ENCODE data around the gene ATRIP. TPM values are rescaled to one million over a fixed set of nuclear protein-coding genes. Genes with fewer than 3 reads are reported as not detected.

The ATRIP gene
- total and polyA plus RNA-seq, 2 of the 4 experiments (the other 2 are of a cell fraction): 6.8 to 10.8 TPM

DNA sequence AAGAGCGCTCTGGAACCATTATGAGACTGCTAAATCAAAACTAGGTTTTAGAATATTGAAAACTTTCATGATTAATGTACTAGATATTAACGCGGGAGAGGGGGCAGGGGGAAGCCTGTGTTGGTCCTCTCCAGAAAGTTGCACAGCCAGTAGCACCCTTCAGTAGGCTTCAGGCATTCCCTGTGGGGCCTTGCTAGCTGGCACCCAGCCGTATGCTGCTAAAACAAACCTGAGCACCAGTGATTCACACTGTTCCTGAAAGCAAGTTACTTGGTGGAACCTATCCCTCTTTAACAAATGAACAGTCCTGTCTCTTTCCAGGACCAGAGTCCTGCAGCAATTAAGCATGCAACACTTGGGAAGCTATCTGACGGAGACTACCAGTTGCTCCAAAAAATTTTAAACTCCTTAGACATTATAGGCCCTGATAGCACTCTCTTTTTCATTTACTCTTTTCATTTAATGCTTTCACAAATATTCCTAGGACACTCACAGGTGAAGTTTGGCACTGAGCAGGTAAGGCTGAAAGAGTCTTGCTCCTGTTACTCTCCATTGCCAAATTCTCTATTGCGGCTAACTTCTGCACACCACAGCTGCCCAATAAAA is 1.2 kb upstream of the ATRIP start:
- H3K4me2 ChIP-seq (ENCODE audit: low read depth, low read length): peak overlapping the region; percentile 97
- peaks cover 6% of the 10 kb centered on the region; the same call in 1 of the 2 replicates for H4K20me1 ChIP-seq (ENCODE audit: insufficient read depth, low read length)
- peak overlapping the region; percentile 77; the same call in 1 of the 2 replicates for H2AK5ac ChIP-seq (ENCODE audit: low read depth, low read length)
- 67% methylated on average over 3 of the region's 6 CpGs; no CpG with 5 or more reads in 1 of the 2 experiments for WGBS, 2 experiments (ENCODE audit: extremely low coverage in 2 of 2, insufficient read length in 1 of 2)
- CTCF ChIA-PET: interaction anchor here (2.9 kb wide), 1 partner anchor 9 kb away, joined by 19 read pairs; no protein-coding TSS in a partner anchor
- peak overlapping the region; percentile 92; the same call in 1 of the 2 replicates for H3K4ac ChIP-seq (ENCODE audit: low read depth, low read length)
- peaks cover 8% of the 10 kb centered on the region for H3K9me1 ChIP-seq (ENCODE audit: insufficient read depth, low read length)
- H2BK120ac ChIP-seq (ENCODE audit: low read depth, low read length): no peak overlapping the region
- intact Hi-C loops (cut with micrococcal nuclease): loop anchor here (10.0 kb wide), 1 partner anchor 189 kb away; the partner anchor contains the start of gene SLC26A6
- H4K91ac ChIP-seq (ENCODE audit: insufficient read depth, low read depth, low read length): no peak overlapping the region
- dilution Hi-C loops (cut with HindIII; ENCODE audit: low sequenced_read_pairs, unreplicated experiment): no loop called here
- in situ Hi-C loops (cut with MboI; ENCODE audit: low sequenced_read_pairs): no loop called here
- no peak overlapping the region for H3K4me3 ChIP-seq (ENCODE audit: insufficient read depth, low read depth, low read length)
- H3K4me1 ChIP-seq (ENCODE audit: control insufficient read depth, insufficient read depth, low read length): peaks cover 7% of the 10 kb centered on the region
- H3K23ac ChIP-seq (ENCODE audit: low read depth, low read length): no peak overlapping the region
- DNase-seq (no peak), ATAC-seq (ENCODE audit: low read depth) (no peak)
- no peak overlapping the region for H2BK5ac ChIP-seq (ENCODE audit: low read depth, low read length, poor library complexity, severe bottlenecking)
- no peak overlapping the region for H2AFZ ChIP-seq (replicated peaks; ENCODE audit: low read length, poor library complexity)
- no peak overlapping the region for H2BK20ac ChIP-seq (ENCODE audit: low read depth, low read length)
- TF ChIP-seq RCOR1 (IDR thresholded peaks at IDR 0.05; ENCODE audit: insufficient replicate concordance, low read length): no peak
- TF ChIP-seq, protein P1, sequence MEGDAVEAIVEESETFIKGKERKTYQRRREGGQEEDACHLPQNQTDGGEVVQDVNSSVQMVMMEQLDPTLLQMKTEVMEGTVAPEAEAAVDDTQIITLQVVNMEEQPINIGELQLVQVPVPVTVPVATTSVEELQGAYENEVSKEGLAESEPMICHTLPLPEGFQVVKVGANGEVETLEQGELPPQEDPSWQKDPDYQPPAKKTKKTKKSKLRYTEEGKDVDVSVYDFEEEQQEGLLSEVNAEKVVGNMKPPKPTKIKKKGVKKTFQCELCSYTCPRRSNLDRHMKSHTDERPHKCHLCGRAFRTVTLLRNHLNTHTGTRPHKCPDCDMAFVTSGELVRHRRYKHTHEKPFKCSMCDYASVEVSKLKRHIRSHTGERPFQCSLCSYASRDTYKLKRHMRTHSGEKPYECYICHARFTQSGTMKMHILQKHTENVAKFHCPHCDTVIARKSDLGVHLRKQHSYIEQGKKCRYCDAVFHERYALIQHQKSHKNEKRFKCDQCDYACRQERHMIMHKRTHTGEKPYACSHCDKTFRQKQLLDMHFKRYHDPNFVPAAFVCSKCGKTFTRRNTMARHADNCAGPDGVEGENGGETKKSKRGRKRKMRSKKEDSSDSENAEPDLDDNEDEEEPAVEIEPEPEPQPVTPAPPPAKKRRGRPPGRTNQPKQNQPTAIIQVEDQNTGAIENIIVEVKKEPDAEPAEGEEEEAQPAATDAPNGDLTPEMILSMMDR (conservative IDR thresholded peaks at IDR 0.05; ENCODE audit: low read depth, low read length): no peak
- no peak for TF ChIP-seq RFX5 (IDR thresholded peaks at IDR 0.05; ENCODE audit: low read depth, low read length)
- no peak for TF ChIP-seq CHD1 (IDR thresholded peaks at IDR 0.05; ENCODE audit: low read depth, low read length)
- no peak for TF ChIP-seq RAD21 (IDR thresholded peaks at IDR 0.05; ENCODE audit: low read length)
- no peak; the same call in 1 of the 2 replicates for TF ChIP-seq POLR2A (IDR thresholded peaks at IDR 0.05; ENCODE audit: low read depth, low read length)
- no peak for TF ChIP-seq MAZ (IDR thresholded peaks at IDR 0.05; ENCODE audit: borderline replicate concordance, low read depth, low read length)
- no peak for TF ChIP-seq MXI1 (IDR thresholded peaks at IDR 0.05; ENCODE audit: borderline replicate concordance, low read depth, low read length)
- no peak for TF ChIP-seq CEBPB (IDR thresholded peaks at IDR 0.05; ENCODE audit: low read depth, low read length)
- TF ChIP-seq USF2 (IDR thresholded peaks at IDR 0.05; ENCODE audit: low read depth, low read length): no peak
- TF ChIP-seq NFE2L2 (IDR thresholded peaks at IDR 0.05; ENCODE audit: low read depth, low read length): no peak
- no peak for TF ChIP-seq BHLHE40 (IDR thresholded peaks at IDR 0.05; ENCODE audit: low read depth, low read length)
- TF ChIP-seq SMC3 (IDR thresholded peaks at IDR 0.05; ENCODE audit: low read depth, low read length): no peak
- no peak for TF ChIP-seq MAFK (IDR thresholded peaks at IDR 0.05; ENCODE audit: low read depth, low read length)
- peaks cover 39 to 53% of the 10 kb centered on the region in 2 experiments for H3K79me1 ChIP-seq (ENCODE audit: low read depth in 1 of 2, low read length in 2 of 2)
- no peak overlapping the region for H3K14ac ChIP-seq (replicated peaks; ENCODE audit: low read depth, low read length)
- H3K9me3 ChIP-seq (ENCODE audit: control insufficient read depth, insufficient read depth, low read length): no peaks in the 10 kb centered on the region
- H3K27me3 ChIP-seq (ENCODE audit: control insufficient read depth, insufficient read depth, low read length): no peaks in the 10 kb centered on the region
- no peak overlapping the region for H3K27ac ChIP-seq (ENCODE audit: insufficient read depth, low read length)
- no peak overlapping the region for H2BK15ac ChIP-seq (ENCODE audit: low read depth, low read length)
- peak overlapping the region; percentile 95 for H2AK9ac ChIP-seq (replicated peaks; ENCODE audit: low read depth, low read length, poor library complexity)
- H4K5ac ChIP-seq (ENCODE audit: low read depth, low read length): no peak overlapping the region
- POLR2A ChIA-PET (ENCODE audit: unreplicated experiment): no interaction called here
- no peak overlapping the region for H3K18ac ChIP-seq (ENCODE audit: low read depth, low read length)
- H4K8ac ChIP-seq (ENCODE audit: low read depth in 2 of 2, low read length in 2 of 2): peak overlapping the region; percentile 63 to 87; a peak in 2 of 4 replicates
- H3K9ac ChIP-seq (ENCODE audit: low read depth, low read length): 0 out of 2 replicates have a peak overlapping the region, but pooled peaks have one; percentile 82
- peaks cover 15% of the 10 kb centered on the region for H3K36me3 ChIP-seq (ENCODE audit: control insufficient read depth, insufficient read depth, low read length)
- H3K56ac ChIP-seq (ENCODE audit: extremely low read depth, insufficient read depth, low read length): no peak overlapping the region
- no TSS peak for BruUV-seq (replicated peaks)

All from IMR-90 (cell line).